HuH-7.5 (cell line): Measurements from ENCODE around the gene KIF18B.

Experiments
- DNase-seq: peaks from one replicate; pipeline ENCODE4 v3.0.0; 2011; ENCODE audit warnings: low spot score

The KIF18B gene

GRCh38 chr17:44947461-44948314, at the start of gene KIF18B:
Gene KIF18B (minus strand): TSS chr17:44947773. CDS start chr17:44936344, 11,429 bp downstream.
- DNase-seq = peak; percentile 97

DNA sequence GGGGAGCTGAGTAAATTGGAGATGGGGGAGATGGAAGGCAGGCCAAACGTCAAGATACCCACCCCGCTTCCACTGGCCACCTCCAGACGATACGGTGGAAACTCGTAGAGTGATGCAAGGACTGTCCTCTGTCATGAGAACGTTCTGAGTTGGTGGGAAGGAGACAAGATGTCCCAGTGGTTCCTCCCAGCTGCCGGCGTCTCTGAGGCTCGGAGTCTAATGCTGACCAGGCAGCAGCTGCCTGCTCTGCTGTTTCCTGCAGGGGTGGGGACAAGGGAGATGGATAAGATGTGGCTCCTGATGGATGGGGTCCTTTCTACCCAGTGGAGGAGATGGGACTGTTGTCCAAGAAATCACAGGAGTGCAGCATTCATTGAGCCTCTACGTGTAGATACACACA, 48.7 kb upstream of the KIF18B start:
- DNase-seq = no peak

- DNase-seq = no peak
These were observed 47.9 kb upstream of the KIF18B start for GRCh38 chr17:44995436-44996001.

- DNase-seq = no peak
These were observed 44.8 kb upstream of the KIF18B start for GRCh38 chr17:44992242-44992939.

- DNase-seq = no peak
These were observed 43.4 kb upstream of the KIF18B start for GRCh38 chr17:44990994-44991393.

- no peak for DNase-seq
These were observed 42.1 kb upstream of the KIF18B start for GRCh38 chr17:44989552-44990138.

GRCh38 chr17:44988044-44988942, 40.7 kb upstream of the KIF18B start:
- no peak for DNase-seq

DNA sequence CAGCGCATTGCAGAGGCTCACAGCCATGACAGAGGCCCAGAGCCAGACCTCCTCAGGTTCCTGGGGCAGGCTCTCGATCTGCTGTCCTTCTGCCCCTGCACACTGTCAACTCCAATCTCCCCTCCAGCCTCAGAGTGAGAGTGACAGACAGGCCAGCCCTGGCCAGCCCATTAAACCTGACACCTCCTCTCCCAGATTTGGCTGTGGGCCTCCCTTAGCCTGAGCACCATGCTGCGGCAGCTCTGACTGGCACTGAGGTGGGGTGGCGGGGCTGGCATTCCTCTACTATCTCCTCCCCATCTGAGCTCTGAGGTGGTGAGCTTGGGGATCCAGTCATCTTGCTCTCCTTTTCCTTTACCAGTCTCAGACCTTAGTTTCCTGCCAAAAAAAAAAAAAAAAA, 36.0 kb upstream of the KIF18B start:
- no peak for DNase-seq

DNA sequence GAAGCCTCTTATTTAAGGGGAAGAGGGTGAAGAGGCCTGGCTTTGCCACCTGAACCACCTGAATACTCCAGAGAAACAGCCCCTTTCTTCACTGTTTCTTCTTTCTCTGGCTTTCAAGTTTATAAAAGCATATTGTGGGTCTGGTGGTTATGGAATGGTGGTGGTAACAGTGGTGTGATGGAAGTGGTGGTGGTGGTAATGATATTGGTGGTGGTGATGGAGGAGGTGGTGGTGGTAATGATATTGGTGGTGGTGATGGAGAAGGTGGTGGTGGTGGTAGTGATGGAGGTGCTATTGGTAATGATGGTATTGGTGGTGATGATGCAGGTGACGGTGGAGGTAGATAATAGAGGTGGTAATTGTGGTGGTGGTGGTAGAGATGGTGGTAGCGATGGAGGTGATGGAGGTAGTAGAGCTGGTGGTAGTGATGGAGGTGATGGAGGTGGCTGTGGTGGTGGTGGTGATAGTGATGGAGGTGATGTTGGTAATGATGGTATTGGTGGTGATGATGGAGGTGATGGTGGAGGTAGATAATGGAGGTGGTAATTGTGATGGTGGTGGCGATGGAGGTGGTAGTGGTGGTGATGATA, 34.6 kb upstream of the KIF18B start:
- no peak for DNase-seq

- peak; percentile 61 for DNase-seq
These were observed 33.8 kb upstream of the KIF18B start for GRCh38 chr17:44981221-44981968.

- no peak for DNase-seq
These were observed 31.9 kb upstream of the KIF18B start for GRCh38 chr17:44979426-44979995.

GRCh38 chr17:44978807-44979206, 31.2 kb upstream of the KIF18B start:
- no peak for DNase-seq

- no peak for DNase-seq
These were observed 30.4 kb upstream of the KIF18B start for GRCh38 chr17:44977814-44978550.

DNA sequence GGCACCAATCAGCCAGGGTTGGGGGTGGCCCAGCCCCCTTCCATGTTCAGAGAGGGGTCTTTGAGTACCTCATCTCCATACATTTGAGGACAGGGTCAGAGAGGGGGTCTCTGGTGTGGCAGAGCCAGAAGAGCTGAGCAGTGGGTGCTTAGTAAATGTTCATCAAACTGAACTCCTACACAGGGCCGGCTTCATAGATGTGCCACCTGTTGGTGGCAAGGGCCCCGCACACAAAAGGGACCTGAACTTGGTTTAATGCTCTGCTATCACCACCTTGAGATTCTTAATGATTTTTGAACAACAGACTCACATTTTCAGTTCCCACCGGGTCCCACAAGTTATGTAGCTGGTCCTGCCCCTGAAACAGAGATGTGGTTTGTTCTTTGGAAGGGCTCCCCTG, 29.5 kb upstream of the KIF18B start:
- DNase-seq = no peak

GRCh38 chr17:44976206-44976605, 28.6 kb upstream of the KIF18B start:
- no peak for DNase-seq

DNA sequence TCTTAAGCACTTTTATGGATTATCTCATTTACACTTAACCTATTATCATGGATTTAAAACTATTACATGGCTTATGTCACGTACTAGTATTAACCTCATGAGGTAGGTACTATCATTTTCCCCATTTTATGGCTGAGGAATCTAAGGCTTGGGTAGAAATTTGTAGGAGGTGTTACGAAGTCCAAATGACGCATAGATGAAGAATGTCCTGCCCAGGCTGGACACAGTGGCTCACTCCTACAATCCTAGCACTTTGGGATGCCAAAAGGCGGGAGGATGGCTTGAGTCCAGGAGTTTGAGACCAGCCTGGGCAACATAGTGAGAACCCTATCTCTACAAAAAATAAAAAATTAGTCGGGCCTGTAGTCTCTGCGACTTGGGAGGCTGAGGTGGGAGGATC, 25.4 kb upstream of the KIF18B start:
- DNase-seq = no peak

- DNase-seq = no peak
These were observed 24.4 kb upstream of the KIF18B start for GRCh38 chr17:44971776-44972483.

DNA sequence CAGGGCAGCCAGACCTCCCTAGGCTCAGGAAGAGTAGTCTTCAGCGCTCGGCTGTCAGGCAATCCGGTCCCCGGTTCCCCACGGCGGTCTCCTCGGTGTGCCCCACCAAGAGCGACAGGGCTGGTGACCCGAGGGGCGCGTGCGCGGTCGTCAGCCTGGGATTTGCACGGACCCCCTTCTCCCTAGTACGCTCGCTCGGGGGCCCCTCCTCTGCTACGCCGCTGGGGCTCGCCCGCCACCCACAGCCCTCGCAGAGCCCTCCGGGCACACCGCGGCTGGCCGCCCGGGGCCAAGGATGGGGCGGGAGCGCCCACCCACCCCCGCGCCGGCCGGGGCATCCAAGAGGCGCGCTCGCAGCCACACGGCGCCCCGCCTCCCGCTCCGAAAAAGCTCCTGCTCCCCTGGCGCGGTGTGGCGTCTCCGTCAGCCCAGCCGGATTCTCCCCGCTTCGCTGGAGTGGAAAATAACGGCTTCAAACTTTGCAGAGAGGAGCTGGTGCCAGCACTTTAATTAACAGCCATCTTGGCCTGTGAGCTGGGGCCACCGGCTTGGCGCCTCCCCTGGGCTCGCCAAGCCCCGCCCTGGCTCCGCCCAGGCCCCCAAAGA, 22.7 kb upstream of the KIF18B start:
- DNase-seq = no peak
